ENCODE measurements around the gene MGAT3.

DNA sequence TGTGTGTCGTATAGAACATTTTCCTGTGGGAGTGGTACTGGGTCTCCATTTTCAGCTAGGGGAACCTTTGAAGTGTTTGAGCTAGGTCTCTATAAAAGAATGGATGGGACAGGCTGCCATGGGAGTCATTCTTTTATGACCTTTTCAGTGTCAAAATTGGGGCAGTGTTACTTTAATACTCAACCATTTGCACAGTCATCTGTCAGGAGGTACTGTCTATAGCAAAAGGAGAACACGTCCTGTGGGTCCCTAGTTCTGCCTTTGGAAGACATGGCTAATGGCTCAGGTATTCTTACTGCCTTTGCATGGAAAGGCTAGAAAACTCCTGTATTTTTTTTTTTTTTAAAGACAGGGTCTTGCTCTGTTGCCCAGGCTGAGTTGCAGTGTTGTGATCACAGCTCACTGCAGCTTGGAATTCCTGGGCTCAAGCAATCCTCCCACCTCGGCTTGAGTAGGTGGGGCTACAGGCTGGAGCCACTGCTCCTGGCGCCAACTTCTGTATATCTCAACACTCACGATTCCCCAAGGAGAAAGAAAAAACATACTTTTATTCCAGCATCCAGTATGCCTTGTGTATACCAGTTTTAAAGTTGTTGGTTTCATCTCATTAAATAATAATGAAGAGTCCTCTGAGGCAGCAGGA is 61.5 kb downstream of the MGAT3 start:
- no peak for TF ChIP-seq POLR2A (IDR thresholded peaks at IDR 0.05)
- TF ChIP-seq CTCF (IDR thresholded peaks at IDR 0.05 in 8 of 11, conservative IDR thresholded peaks at IDR 0.05 in 3 of 11) = no peak
- TF ChIP-seq POLR2AphosphoS5 (IDR thresholded peaks at IDR 0.05) = no peak

Data from spleen (tissue), 7 donors.